ENCODE measurements around the gene ZSCAN23. TPM values are rescaled to one million over a fixed set of nuclear protein-coding genes. Genes with fewer than 3 reads are reported as not detected.
"Not testable (repeated sequence)": the region's sequence is repeated elsewhere in the genome, so short reads cannot be mapped to it uniquely, and the experiment has no call there.

ZSCAN23 gene
- total RNA-seq, 1 donor from 2014 or later, result 0.72 TPM

DNA sequence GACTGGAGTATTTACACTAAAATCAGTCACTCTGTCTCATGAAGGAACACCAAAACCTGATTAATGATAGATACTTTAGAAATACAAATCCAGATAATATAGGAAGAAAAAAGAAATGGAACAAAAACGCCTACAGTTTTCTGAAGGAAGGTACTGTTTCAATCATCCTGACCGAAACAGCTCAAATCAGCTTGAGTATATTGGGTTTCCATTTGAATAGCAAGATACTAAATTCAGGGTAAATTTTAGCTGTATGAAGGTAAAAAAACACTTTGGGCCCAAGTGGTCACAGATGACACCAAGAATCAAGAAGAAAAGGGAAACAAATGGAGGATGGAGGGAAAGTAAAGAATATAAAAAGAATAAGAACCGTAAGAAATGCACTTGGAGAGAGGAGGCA, 6.9 kb downstream of the ZSCAN23 start:
- no peak for ATAC-seq

DNA sequence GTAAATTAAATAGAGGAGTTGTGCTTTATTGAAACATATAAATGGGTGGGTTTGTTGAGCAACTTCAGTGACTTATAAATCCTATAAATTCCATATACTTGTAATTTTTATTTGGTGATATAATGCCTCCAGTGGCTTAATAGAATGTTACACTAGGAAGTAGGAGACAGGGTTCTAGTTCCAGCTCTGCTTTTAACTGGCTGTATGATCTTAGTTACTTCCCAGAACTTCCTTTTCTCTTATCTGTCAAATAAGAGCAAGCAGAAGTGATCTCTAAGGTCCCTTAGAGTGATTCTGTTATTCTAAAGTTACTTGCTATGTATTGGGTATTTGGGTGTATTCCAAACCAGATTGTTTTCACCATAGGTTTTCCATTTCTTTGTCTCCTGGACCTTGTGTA, 10.2 kb downstream of the ZSCAN23 start:
- no peak for ATAC-seq

DNA sequence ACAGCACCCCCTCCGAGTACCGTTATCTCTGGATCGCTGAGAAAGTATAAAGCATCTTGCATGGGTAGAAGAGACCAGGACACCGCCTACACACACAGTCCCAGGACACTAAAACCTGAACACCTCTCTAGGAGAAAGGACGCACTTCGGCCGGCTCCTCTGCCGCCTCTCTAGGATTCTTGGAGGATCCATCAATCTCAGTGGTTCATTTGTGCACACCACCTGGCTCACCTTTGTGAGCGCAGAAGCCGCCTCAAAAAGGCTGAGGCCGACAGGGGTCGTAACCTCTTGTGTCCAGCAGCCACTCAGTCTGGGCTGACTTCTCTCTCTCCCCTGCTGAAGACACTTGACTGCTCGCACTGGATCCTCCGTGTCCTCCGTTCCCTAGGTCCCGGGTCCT, 13.5 kb downstream of the ZSCAN23 start:
- ATAC-seq, result no peak

DNA sequence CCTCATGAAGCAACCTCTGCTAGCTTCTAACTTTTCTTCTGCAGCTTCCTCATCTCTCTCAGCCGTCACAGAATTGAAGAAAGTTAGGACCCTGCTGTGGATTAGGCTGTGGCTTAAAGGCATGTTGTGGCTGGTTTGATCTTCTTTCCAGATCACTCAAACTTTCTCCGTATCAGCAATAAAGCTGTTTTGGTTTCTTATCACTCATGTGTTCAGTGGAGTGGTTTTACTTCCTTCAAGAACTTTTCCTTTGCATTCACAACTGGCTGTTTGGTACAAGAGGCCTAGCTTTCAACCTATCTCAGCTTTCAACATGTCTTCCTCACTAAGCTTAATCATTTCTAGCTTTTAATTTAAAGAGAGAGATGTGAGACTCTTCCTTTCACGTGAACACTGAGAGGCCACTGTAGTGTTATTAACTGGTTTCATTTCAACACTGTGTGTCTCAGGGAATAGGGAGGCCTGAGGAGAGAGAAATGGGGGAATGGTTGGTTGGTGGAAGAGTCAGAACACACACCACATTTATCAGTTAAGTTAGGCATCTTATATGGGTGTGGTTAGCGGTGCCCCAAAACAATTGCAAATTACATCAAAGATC, 17.2 kb downstream of the ZSCAN23 start:
- ATAC-seq, result no peak

DNA sequence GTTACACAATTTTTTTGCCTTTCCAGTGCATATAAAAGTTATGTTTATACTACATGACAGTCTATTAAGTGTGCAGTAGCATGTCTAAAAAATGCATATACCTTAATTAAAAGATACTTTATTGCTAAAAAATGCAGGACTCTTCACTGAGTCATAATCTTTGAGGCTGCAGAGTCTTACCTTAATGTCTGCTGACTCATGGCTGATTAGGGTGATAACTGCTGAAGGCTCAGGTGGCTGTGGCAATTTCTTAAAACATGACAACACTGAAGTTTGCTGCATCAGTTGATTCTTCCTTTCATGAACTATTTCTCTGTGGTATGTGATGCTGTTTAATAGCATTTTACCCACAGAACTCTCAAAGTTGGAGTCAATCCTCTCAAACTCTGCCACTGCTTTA, 19.1 kb downstream of the ZSCAN23 start:
- ATAC-seq, result no peak

DNA sequence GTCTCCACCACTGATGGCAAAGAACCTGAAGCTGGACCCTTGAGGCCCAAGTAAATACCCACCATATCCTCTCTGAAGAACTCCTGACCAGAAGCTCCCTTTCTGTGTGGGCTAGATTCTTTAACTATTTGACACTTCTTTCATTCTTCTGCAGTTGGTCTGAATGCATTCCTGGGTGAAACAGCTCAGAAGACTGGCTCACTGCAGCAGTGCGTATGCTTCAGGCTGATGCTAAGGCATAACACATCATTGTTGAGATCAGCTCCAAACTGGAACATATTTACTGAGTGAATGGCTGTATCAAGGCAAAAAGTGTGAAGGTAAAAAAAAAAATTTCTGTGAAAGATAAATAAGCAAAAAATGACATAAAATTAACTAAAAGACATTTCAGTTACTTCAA, 19.7 kb downstream of the ZSCAN23 start:
- no peak for ATAC-seq

DNA sequence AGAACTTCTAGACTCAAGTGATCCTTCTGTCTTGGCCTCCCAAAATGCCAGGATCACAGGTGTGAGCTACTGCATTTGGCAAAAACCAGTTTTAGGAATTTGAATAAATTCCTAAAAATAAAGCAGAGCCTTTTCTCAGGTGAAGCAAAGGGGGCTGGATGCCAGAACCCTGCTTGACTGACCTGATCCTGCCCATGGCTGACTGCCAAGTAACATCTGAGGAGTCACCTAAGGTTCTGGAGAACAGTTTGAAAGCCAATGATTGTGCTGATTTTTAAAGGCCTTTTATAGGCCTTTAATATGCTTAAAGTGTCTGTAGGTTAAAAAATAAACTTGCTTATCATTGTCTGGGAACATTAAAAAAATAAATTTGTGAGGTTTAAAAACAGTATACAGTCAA, 29.6 kb downstream of the ZSCAN23 start:
- ATAC-seq, result no peak

DNA sequence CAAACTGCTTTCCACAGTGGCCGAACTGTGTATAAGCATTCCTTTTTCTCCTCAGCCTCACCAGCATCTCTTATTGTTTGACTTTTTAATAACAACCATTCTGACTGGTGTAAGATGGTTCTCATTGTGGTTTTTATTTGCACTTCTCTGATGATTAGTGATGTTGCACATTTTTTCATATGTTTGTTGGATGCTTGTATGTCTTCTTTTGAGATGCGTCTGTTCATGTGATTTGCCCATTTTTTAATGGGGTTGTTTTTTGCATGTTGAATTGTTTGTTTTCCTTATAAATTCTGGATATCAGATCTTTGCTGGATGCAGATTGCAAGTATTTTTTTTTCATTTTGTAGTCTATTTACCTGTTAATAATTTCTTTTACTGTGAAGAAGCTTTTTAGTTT, 32.5 kb downstream of the ZSCAN23 start:
- ATAC-seq, result no peak

DNA sequence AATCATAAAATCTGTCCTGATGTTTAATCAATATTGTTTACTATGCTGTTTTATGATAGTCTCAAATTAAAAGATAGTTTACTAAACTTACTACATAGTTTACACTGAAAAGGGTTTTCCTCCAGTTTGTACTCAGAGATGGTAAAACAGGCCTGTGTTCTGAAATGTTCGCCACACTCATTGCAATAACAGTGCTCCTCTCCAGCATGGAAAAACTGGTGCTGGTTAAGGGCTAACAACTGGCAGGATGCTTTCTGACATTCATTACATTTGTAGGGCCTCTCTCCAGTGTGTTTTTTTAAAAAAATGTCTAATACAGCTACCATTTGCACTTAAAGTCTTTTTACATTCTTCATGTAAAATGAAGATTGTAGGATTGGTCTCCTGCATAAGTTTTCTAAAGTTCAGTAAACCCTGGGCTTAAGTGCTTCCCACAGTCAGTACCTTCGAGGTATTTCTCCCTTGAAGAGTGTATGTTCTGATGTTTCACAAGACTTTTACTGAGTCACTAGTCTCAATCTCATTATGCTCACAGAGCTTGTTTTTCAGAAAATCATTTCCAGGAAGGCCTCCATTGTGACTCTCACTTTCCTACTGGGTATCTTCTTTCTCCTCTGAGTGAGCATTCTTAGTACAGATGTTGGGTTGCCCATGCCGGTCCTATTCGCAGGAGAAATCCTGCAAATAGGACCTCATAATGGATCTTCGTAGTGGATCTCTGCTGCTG, 35.1 kb downstream of the ZSCAN23 start:
- ATAC-seq, result peak; percentile 76

DNA sequence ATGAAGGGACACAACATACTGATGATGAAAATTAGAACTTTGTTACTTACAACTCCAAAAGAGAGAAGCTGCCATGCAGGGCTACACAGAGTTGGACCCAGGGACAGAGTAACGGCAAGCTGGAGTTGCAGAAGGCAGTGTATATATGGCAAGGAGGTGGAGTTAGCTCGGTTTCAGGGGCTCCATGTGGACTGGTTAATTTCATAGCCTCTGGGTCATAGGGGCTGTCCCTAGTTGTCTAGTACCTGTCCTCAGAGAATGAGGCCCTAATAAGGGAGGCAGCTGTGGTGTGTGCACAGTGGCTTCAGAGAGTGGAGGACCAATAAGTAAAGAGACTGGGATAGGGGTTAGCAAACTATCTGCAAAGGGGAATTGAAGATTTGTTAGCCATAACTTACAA, 35.9 kb downstream of the ZSCAN23 start:
- no peak for ATAC-seq

DNA sequence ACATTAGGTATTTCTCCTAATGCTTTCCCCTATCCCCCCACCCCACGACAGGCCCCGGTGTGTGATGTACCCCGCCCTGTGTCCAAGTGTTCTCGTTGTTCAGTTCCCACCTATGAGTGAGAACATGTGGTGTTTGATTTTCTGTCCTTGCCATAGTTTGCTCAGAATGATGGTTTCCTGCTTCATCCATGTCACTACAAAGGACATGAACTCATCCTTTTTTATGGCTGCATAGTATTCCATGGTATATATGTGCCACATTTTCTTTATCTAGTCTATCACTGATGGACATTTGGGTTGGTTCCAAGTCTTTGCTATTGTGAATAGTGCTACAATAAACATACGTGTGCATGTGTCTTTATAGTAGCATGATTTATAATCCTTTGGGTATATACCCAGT, 39.4 kb downstream of the ZSCAN23 start:
- not testable (repeated sequence) for ATAC-seq

DNA sequence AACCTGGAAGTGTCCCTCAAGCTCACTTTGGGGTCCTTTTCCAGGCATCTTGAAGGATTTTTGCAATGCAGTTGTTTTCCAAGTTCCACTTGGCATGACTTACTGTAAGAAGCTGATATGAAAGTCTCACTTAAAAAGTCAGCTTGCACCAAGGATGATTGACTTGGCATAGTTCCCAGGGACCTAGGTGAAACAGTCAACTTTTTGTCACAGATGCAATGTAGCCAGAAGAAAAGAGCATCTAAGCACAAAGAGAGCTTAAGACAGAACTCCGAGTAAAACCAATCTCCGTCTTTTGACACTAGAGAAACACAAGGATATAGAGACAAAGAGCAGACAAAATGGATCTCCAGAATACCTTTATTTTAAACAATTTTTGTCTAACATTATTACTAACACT, 41.1 kb downstream of the ZSCAN23 start:
- ATAC-seq, result no peak

DNA sequence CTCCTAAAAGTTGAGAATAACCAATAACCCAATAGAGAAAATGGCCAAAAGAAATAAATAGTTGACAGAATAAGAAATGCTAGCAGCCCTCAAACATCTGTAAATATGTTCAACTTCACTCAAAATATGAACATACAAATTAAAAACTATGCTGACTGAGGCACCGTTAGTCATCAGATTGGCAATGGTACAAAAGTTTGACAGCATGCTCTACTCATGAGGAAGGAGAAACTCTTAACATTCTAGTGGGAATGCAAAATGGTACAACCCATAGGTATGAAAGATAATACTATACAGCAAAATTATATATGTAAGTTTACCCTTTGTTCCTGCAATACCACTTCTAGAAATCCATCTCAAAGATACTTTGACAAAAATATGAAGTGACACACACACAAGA, 42.1 kb downstream of the ZSCAN23 start:
- no peak for ATAC-seq

DNA sequence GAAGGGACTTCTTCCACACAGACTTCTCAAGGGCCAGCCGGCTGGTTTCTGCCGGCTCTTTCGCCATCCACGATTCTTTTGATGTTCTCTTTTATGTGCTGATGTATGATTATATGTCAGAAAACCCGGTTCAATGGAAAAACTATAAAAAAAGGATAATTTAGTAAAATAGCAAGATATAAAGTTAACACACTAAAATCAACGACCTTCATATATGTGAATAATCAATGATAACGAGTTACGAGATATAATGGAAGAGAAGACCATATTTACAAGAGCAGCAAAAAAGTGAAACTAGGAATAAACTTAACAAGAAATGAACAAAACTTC, 43.2 kb downstream of the ZSCAN23 start:
- ATAC-seq, result no peak

DNA sequence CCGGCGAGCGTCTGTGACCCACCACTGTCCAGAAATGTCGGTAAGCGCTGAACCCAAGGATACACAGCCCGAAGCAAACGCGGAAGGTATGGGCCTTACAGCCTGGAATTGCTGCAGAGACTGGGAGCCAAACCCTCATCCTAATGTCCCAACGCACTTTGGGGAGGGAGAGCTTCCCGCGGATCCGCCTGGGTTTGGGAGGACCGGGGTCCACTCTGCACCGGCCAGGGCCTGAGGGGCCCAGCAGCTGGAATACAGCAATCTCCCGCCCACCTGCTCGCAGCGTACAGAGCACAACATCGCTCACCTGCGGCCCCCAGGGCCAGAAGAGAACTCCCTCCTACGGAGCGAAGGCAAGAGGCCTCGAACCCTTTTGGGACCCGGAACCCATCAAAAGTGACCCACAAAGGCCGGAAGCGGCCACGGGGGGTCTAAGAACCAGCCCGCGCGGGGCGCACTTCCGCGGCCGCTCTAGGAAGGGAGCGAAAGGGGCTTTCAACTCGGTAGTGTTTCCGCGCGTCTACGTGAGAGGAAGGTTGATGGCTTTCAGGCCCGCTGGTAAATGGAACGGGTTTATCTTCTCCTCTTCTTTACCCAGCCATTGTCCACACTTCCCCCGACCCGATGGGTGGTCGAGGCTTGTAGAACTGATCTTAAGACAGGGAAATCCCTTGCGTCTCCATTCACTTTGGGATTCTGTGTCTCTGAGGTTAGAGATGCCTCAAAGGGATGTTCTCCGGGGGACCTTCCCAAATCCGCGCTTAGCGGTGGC, 43.8 kb downstream of the ZSCAN23 start, which contains the start of gene ZSCAN12:
ZSCAN12 (minus strand) TSS at position 398 of the 772 bp plus-strand sequence. CDS start 1,342 bp downstream, outside the sequence.
- ATAC-seq, result peak; percentile 74

DNA sequence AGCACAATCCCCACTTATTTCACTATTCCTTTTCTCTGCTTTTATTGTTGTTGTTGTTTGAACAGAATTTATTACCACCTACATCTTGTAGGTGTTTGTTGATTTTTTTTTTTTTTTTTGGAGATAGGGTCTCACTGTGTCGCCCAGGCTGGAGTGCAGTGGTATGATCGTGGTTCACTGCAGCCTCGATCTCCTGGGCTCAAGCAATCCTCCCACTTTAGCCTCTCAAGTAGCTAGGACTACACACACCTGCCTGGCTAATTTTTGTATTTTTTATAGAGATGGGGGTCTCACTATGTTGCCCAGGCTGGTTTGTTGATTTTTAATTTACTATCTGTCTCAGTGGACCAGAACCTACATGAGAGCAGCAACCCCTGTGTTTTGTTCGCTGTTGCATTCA, 47.4 kb downstream of the ZSCAN23 start:
- ATAC-seq, result no peak

DNA sequence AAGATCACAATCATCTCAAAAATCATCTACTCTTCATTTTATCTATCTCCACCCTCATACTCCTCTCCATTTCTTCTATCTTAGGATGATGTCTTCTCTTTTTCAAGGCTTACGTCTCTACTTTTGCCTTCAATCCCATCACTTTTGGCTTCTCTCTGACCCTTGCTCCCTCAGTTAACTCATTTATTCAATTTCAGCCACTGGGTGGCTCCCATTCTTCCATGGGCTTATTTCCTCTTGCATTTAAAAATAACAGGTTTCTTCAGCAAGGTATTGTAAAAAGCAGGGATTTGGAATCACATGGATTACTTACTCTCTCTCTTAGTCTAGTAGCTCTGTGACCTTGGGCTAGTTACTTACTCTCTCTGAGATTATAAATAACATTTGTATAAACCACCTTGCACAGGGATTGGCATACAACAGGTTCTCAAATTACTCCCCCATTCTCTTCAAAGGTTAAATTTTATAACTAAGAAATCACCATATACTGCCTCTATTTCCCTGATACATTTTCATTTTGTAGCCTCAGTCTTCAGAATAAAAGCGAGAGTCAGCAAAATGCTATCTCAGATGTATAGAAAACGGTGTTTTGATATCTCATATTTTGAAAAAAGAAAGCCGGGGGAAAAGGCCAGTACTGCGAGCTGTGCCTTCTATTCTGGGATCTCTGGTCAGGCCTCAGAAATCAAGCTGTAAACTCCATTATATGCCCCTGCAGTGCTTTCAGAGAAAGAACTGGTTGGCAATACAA, 49.2 kb downstream of the ZSCAN23 start:
- no peak for ATAC-seq

DNA sequence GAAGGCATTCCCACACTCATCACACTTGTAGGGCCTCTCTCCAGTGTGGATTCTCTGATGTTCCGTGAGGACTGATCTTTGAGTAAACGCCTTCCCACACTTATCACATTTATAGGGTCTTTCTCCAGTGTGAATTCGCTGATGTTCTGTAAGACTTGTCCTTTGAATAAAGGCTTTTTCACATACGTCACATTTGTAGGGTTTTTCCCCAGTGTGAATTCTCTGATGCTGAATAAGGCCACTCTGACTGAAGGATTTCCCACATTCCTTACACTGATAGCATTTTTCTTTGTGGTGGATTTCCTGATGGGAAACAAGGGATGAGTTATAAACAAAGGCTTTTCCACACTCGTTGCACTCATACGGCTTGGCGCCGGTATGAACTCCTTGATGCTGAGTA, 52.6 kb downstream of the ZSCAN23 start:
- no peak for ATAC-seq

DNA sequence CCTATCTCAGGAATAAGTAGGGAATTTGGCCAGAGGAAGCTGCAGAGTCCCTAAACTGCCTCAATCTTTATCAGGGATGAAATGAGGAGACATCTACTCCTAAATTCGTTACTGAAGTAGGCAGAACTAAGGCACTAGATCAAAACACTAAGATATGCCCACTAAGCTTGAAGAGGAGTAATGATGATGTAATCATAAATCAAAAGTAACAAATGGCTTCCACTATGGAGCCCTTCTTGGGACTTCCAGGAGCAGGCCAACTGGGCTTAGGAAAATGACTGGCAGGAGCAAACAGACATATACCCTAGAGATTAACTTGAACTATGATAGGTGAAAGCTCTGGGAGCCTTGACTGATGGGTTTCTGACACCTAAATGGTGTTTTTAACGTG, 59.2 kb downstream of the ZSCAN23 start:
- ATAC-seq, result no peak

DNA sequence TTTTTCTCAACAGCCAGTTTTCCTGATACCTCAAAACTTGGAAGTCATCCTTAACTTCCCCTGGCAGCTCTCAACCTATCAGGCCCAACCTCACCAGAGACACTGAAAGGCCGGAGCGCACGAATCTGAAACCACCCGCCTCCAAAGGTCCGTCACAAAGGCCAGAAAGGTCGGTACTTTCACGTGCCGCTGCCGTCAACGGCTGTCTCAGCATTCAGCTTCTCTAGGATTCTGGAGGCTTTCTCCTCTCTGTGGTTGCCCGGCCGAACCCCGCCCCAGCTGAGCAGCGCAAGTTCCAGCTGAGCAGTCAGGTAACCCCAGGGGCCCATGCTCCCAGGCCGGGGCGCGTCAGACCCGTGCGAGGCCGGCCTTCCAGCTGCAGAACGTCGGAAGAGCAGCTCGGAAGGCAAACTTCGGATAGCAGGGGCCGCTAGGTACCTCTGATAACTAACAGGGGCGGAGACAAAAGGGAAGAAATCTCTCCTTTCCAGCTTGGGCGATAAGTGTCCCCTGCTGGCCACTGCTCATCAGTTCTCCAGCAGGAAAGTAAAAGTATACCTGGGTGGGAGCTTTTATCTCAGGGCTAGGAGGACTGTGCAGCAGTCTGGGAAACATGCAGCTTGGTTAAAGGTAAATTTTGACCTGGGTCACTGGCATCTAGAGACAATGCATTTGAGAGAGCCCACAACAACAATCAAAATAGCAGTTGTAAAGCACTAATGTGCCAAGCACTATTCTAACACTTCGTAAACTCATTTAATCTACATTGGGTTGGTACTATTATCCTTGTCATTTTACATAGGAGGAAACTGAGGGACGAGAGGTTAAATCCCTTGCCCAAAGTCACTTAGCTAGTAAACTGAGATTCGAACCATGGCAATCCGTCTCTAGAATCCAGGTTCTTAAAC, 59.8 kb downstream of the ZSCAN23 start:
- peak; percentile 95 for ATAC-seq

Data from esophagus mucosa (tissue), 1 donor.